GM23248 (cell line): Measurements from ENCODE around the gene CALD1. TPM values are rescaled to one million over a fixed set of nuclear protein-coding genes. Genes with fewer than 3 reads are reported as not detected.

ENCODE experiments used
- DNase-seq: peaks from one replicate; pipeline ENCODE4 v3.0.0-alpha.2; 2015
- H2AFZ ChIP-seq: fragments of 200-600 bp; sonication (generic); 2 replicates; pipeline ENCODE4 v1.6.1; 2016; ENCODE audit warnings: antibody characterized with exemption
- H3F3A ChIP-seq: fragments of 200-600 bp; sonication (generic); 2 replicates; pipeline ENCODE4 v1.6.1; 2016; ENCODE audit warnings: mild to moderate bottlenecking, antibody characterized with exemption, mixed run types; ENCODE audit not compliant: insufficient read depth
- H3K27ac ChIP-seq: fragments of 200-600 bp; sonication (generic); 2 replicates; pipeline ENCODE4 v1.5.1; 2016; ENCODE audit warnings: mild to moderate bottlenecking
- H3K27me3 ChIP-seq: fragments of 200-600 bp; sonication (generic); replicated peaks from 2 replicates; pipeline ENCODE4 v1.6.1; 2016; ENCODE audit warnings: mild to moderate bottlenecking; ENCODE audit not compliant: insufficient read depth
- H3K36me3 ChIP-seq: fragments of 200-600 bp; sonication (generic); 2 replicates; pipeline ENCODE4 v1.6.1; 2016; ENCODE audit warnings: low read depth, mild to moderate bottlenecking
- H3K4me1 ChIP-seq: fragments of 200-600 bp; sonication (generic); 2 replicates; pipeline ENCODE4 v1.6.1; 2016; ENCODE audit warnings: mild to moderate bottlenecking; ENCODE audit not compliant: insufficient read depth
- H3K4me2 ChIP-seq: fragments of 200-600 bp; sonication (generic); one replicate; pipeline ENCODE4 v1.6.1; 2016; ENCODE audit warnings: mild to moderate bottlenecking; ENCODE audit not compliant: unreplicated experiment
- H3K4me3 ChIP-seq: fragments of 200-600 bp; sonication (generic); 2 replicates; pipeline ENCODE4 v1.5.1; 2016; ENCODE audit warnings: mild to moderate bottlenecking
- H3K79me2 ChIP-seq: fragments of 200-600 bp; sonication (generic); 2 replicates; pipeline ENCODE4 v1.6.1; 2016; ENCODE audit warnings: mild to moderate bottlenecking; ENCODE audit not compliant: insufficient read depth
- H3K9ac ChIP-seq: fragments of 200-600 bp; sonication (generic); 2 replicates; pipeline ENCODE4 v1.6.1; 2016; ENCODE audit warnings: mild to moderate bottlenecking
- H3K9me2 ChIP-seq: fragments of 200-600 bp; sonication (generic); 2 replicates; pipeline ENCODE4 v1.6.1; 2016; ENCODE audit warnings: mixed run types, mild to moderate bottlenecking, moderate library complexity; ENCODE audit not compliant: insufficient read depth
- H3K9me3 ChIP-seq: fragments of 200-600 bp; sonication (generic); one replicate; pipeline ENCODE4 v1.6.1; 2017; ENCODE audit warnings: low read depth
- H4K20me1 ChIP-seq: fragments of 200-600 bp; sonication (generic); 2 replicates; pipeline ENCODE4 v1.6.0; 2016; ENCODE audit not compliant: insufficient read depth
- EZH2 ChIP-seq: fragments of 200-600 bp; sonication (generic); IDR thresholded peaks from 2 replicates; pipeline ENCODE4 v1.6.1; 2018; ENCODE audit warnings: antibody characterized with exemption, mild to moderate bottlenecking; ENCODE audit not compliant: insufficient read depth, poor library complexity, severe bottlenecking
- EZH2phosphoT487 ChIP-seq: fragments of 200-600 bp; sonication (generic); IDR thresholded peaks from 2 replicates; pipeline ENCODE4 v1.6.1; 2018; ENCODE audit warnings: antibody characterized with exemption, moderate library complexity, mild to moderate bottlenecking, low read depth; ENCODE audit not compliant: insufficient read depth
- WGBS, 2 experiments: methylation state at CpG; one replicate each; pipeline ENCODE4 v1.1.6; 2015 to 2017; ENCODE audit warnings: low lambda C conversion rate in 2 of 2, low coverage in 1 of 2; ENCODE audit errors: missing lambda C conversion rate in 2 of 2; 5-methylcytosine and 5-hydroxymethylcytosine counted together
- in situ Hi-C: fragments of 300-500 bp; cut with MboI; formaldehyde crosslinking; loops from 2 replicates; pipeline ENCODE4 v1.15.0; 2020
- polyA plus RNA-seq: library from polyadenylated mRNA; unstranded; fragments of >200 nt; fragmentation: Nextera tagmentation; extraction: Ambion mirVana; gene quantifications from 2 replicates; pipeline ENCODE4 v1.2.1, GENCODE V29; 2016
- total RNA-seq: library from RNA; depleted of rRNA; stranded (reverse); fragments of >200 nt; shearing (Covaris generic); gene quantifications from 2 replicates; pipeline ENCODE4 v1.2.3, GENCODE V29; 2014

The CALD1 gene
- total and polyA plus RNA-seq, 2 experiments from 2014 or later, result 698 to 1,687 TPM

DNA sequence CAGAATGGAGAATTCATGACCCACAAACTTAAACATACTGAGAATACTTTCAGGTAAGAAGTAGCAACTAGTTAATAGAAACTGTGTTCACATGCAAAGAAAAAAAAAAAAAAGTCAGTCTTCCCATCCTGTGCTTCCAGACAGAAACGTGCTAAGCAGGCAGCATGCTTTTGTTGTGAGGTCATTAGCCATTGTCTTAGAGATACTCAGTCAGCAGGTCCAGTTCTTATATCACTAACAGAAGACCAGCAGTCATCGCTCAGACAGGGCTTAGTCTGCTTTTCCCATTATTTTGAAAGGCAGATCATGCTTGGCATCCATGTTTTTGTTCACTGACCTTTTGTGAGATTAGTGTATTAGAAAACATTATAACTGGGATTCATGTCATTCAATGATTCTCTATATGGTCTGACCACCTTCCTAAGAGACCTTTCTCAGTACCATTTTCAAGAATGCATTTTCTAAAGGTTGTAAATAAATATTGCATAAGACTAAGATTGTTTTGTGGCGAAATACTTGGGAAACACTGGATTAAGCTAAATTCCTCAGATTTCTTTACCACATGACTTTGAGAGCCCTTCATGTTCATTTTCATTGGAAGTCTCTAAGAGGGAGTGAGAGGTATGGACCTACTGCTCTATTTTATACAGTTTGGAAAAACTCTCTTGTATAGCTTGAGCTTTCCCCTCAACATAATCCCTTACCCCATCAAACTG lies 161.9 kb downstream of the CALD1 start:
- H3K36me3 ChIP-seq, result peaks cover 89% of the 10 kb centered on the region
- peaks cover 86% of the 10 kb centered on the region for H3F3A ChIP-seq
- 37 to 38% methylated on average over 3 of the region's 3 CpGs for WGBS, 2 experiments
- TF ChIP-seq EZH2phosphoT487, result no peak
- TF ChIP-seq EZH2, result no peak
- H3K27me3 ChIP-seq, result no peaks in the 10 kb centered on the region
- in situ Hi-C loops, result no loop called here
- no peaks in the 10 kb centered on the region for H4K20me1 ChIP-seq
- DNase-seq, result peak; percentile 92
- peak overlapping the region; percentile 23 for H3K4me2 ChIP-seq
- no peak overlapping the region for H2AFZ ChIP-seq
- no peak overlapping the region for H3K4me3 ChIP-seq
- H3K9ac ChIP-seq, result peak overlapping the region; percentile 29; the same call in 1 of the 2 replicates
- H3K9me3 ChIP-seq, result no peaks in the 10 kb centered on the region
- H3K9me2 ChIP-seq, result no peaks in the 10 kb centered on the region
- peaks cover 41% of the 10 kb centered on the region for H3K79me2 ChIP-seq
- peak overlapping the region; percentile 71 for H3K27ac ChIP-seq
- peaks cover 46% of the 10 kb centered on the region for H3K4me1 ChIP-seq

DNA sequence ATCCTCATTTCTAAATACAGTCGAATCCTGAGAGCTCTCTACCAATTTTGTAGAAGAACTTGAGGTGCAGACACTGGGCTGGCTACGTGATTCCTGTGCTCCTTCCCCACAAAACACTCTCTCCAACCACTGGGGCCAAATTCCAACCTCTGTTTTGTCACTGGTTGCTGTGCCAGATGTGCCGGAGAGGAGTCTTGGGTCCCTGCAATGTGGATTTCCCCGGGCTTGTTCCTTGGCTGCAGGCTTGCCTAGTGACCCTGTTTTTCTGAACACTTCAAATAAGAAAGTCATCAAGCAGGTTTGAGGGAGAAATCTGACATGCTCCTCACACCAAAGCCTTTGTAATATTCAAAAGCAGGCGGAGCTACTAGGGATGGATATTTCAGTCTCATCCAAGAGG lies 162.5 kb downstream of the CALD1 start:
- Histone ChIP-seq H3K4me3 (no peak overlapping the region), H3K9ac (peak overlapping the region; percentile 29; the same call in 1 of the 2 replicates), H3F3A (peaks cover 84% of the 10 kb centered on the region), H3K36me3 (peaks cover 87% of the 10 kb centered on the region), H3K4me1 (peaks cover 45% of the 10 kb centered on the region), H4K20me1 (no peaks in the 10 kb centered on the region), H3K27ac (peak overlapping the region; percentile 71), H2AFZ (no peak overlapping the region), H3K4me2 (peak overlapping the region; percentile 19), H3K27me3 (no peaks in the 10 kb centered on the region), H3K79me2 (peaks cover 40% of the 10 kb centered on the region), H3K9me3 (no peaks in the 10 kb centered on the region), H3K9me2 (no peaks in the 10 kb centered on the region)
- 55 to 62% methylated on average over 5 of the region's 5 CpGs for WGBS, 2 experiments
- TF ChIP-seq EZH2, result no peak
- no peak for TF ChIP-seq EZH2phosphoT487
- in situ Hi-C loops, result no loop called here
- DNase-seq, result peak; percentile 32

DNA sequence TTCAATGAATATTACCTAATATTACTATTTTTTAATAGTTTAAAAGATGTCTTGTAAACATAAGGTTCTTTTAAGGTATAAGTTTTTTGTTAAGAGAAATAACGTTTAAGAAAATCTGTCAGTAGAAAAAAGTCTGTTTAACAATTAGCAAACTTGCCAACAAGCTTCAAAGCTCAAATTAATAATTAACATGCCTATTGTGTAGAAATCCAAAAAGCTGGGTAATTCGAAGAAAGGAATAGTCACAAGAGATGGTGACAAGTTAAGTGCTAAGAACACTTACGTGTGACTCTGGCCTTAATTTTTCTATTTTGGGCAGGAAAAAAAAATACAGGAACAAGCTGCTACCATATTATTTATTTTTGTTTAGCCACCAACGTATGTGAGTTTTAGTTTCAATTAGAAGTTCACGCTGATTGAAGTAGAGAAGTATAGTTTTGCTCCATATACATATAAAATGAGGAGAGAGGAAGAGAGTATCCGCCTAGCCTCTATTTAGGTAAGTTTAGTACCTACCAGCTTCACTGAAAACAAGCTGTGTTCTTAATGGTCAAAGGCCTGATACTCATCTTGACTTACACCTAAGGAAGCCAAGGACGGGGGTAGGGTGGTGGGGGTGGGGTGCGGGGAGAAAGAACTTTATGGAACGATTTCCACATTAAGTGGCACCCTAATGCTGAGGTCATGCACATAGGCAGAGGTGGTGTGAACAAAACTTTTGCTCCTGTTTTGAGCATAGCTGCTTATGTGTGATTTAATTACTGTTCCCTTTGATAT lies 163.4 kb downstream of the CALD1 start:
- Histone ChIP-seq H3F3A (peaks cover 83% of the 10 kb centered on the region), H3K9me2 (no peaks in the 10 kb centered on the region), H3K9me3 (no peaks in the 10 kb centered on the region), H3K27me3 (no peaks in the 10 kb centered on the region), H3K4me3 (no peak overlapping the region), H3K9ac (no peak overlapping the region), H3K4me1 (peaks cover 39% of the 10 kb centered on the region), H2AFZ (no peak overlapping the region), H3K79me2 (peaks cover 44% of the 10 kb centered on the region), H3K27ac (peak overlapping the region; percentile 71), H4K20me1 (no peaks in the 10 kb centered on the region), H3K4me2 (no peak overlapping the region), H3K36me3 (peaks cover 87% of the 10 kb centered on the region)
- 58 to 60% methylated on average over 9 of the region's 9 CpGs for WGBS, 2 experiments
- in situ Hi-C loops, result no loop called here
- no peak for DNase-seq
- no peak for TF ChIP-seq EZH2
- no peak for TF ChIP-seq EZH2phosphoT487

DNA sequence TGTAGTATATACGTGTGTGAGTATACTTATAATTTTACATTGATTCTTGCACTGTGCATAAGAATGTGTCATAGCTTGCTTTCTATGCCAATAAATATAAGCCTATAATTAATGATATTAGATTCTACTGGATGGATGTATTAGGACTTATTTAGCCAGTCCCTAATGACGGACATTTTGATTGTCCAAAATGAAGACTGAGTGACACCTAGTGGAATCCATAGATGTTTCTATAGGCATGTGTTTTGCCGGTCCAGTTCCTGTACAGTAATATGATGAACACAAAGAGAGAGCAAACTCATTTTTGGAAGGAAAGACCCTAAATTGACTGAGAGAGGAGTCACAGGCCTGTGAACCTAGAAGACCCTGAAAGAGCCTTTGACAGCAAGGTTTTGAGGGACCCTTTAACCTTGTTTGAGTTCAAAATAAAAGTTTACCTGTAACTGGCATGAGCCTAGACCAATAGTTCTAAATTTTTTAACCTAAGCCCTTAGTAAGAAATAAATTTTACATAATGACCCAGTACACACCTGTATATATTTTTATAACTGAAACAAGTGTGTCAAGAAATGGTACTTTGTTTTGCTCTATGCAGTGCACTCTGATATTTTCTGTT lies 164.5 kb downstream of the CALD1 start:
- WGBS, 2 experiments, result 64 to 69% methylated on average over 3 of the region's 3 CpGs
- H3F3A ChIP-seq, result peaks cover 82% of the 10 kb centered on the region
- no peaks in the 10 kb centered on the region for H3K27me3 ChIP-seq
- H3K9ac ChIP-seq, result no peak overlapping the region
- H3K79me2 ChIP-seq, result peaks cover 43% of the 10 kb centered on the region
- in situ Hi-C loops, result no loop called here
- peaks cover 84% of the 10 kb centered on the region for H3K36me3 ChIP-seq
- peak; percentile 30 for DNase-seq
- H3K4me2 ChIP-seq, result no peak overlapping the region
- no peaks in the 10 kb centered on the region for H3K9me2 ChIP-seq
- H3K9me3 ChIP-seq, result no peaks in the 10 kb centered on the region
- H4K20me1 ChIP-seq, result no peaks in the 10 kb centered on the region
- H3K27ac ChIP-seq, result no peak overlapping the region
- H3K4me3 ChIP-seq, result no peak overlapping the region
- no peak for TF ChIP-seq EZH2
- TF ChIP-seq EZH2phosphoT487, result no peak
- H3K4me1 ChIP-seq, result peaks cover 49% of the 10 kb centered on the region
- H2AFZ ChIP-seq, result no peak overlapping the region
